Stimulated activated CD8-positive, alpha-beta memory T cell treated with anti-CD3 and anti-CD28 coated beads, Interleukin-4, amount 100 ng/mL, for 48 hours (primary cell): ENCODE results near the gene CMIP.
"Not testable (repeated sequence)": the region's sequence is repeated elsewhere in the genome, so short reads cannot be mapped to it uniquely, and the experiment has no call there.

Experiments
- DNase-seq: peaks from one replicate; pipeline ENCODE4 v3.0.0-alpha.2; 2020

Gene CMIP

GRCh38 chr16:81421536-81421935 lies 23.1 kb upstream of the CMIP start:
- no peak for DNase-seq

- DNase-seq = not testable (repeated sequence)
Measured at GRCh38 chr16:81422153-81422552, 22.5 kb upstream of the CMIP start.

- peak; percentile 53 for DNase-seq
Measured at GRCh38 chr16:81424771-81425170, 19.8 kb upstream of the CMIP start.

GRCh38 chr16:81427219-81427618 lies 17.4 kb upstream of the CMIP start:
- DNase-seq = no peak

GRCh38 chr16:81429045-81429521 lies 15.5 kb upstream of the CMIP start:
- no peak for DNase-seq

GRCh38 chr16:81431554-81432353 lies 12.9 kb upstream of the CMIP start:
- no peak for DNase-seq

- no peak for DNase-seq
Measured at GRCh38 chr16:81432937-81433557, 11.6 kb upstream of the CMIP start.

- no peak for DNase-seq
Measured at GRCh38 chr16:81435103-81435502, 9.5 kb upstream of the CMIP start.

GRCh38 chr16:81435567-81435966 lies 9.0 kb upstream of the CMIP start:
- DNase-seq = no peak

- DNase-seq = no peak
Measured at GRCh38 chr16:81436386-81436785, 8.2 kb upstream of the CMIP start.

- no peak for DNase-seq
Measured at GRCh38 chr16:81437865-81438264, 6.7 kb upstream of the CMIP start.

GRCh38 chr16:81440888-81441761 lies 3.5 kb upstream of the CMIP start:
- no peak for DNase-seq

GRCh38 chr16:81442220-81442915 lies 2.2 kb upstream of the CMIP start:
- no peak for DNase-seq

- DNase-seq = no peak
Measured at GRCh38 chr16:81442916-81443687, 1.5 kb upstream of the CMIP start.

GRCh38 chr16:81443688-81444447 lies 740 bp upstream of the CMIP start:
- no peak for DNase-seq

- DNase-seq = peak; percentile 66
Measured at GRCh38 chr16:81445143-81445961, 744 bp downstream of the CMIP start.

GRCh38 chr16:81445966-81446906 lies 1.6 kb downstream of the CMIP start:
- DNase-seq = no peak

- no peak for DNase-seq
Measured at GRCh38 chr16:81446907-81447268, 2.3 kb downstream of the CMIP start.
